Trophoblast cell (in vitro differentiated cells and primary cell): ENCODE measurements around the gene TMA16.

ENCODE experiments used
- DNase-seq, 2 donors: peaks; one replicate each; pipeline ENCODE4 v3.0.0-alpha.2; 2016
- H2AFZ ChIP-seq: 2 replicates; pipeline ENCODE4 v1.6.1; 2013; ENCODE audit warnings: low read length, moderate library complexity, mild to moderate bottlenecking; ENCODE audit not compliant: insufficient read depth, poor library complexity
- H2AK5ac ChIP-seq: 2 replicates; pipeline ENCODE4 v1.6.1; 2013; ENCODE audit warnings: mild to moderate bottlenecking, low read length
- H2BK120ac ChIP-seq: 2 replicates; pipeline ENCODE4 v1.6.1; 2013; ENCODE audit warnings: low read length, mild to moderate bottlenecking, moderate library complexity; ENCODE audit not compliant: insufficient read depth, poor library complexity
- H2BK12ac ChIP-seq: 2 replicates; pipeline ENCODE4 v1.6.1; 2013; ENCODE audit warnings: mild to moderate bottlenecking, low read length, moderate library complexity
- H2BK5ac ChIP-seq: 2 replicates; pipeline ENCODE4 v1.6.1; 2013; ENCODE audit warnings: low read length, low read depth, moderate library complexity, mild to moderate bottlenecking; ENCODE audit not compliant: poor library complexity
- H3K14ac ChIP-seq: 2 replicates; pipeline ENCODE4 v1.6.1; 2013; ENCODE audit warnings: mild to moderate bottlenecking, low read length
- H3K18ac ChIP-seq: 2 replicates; pipeline ENCODE4 v1.6.1; 2013; ENCODE audit warnings: mild to moderate bottlenecking, low read length
- H3K23ac ChIP-seq: 2 replicates; pipeline ENCODE4 v1.6.1; 2013; ENCODE audit warnings: low read length
- H3K27ac ChIP-seq: 2 replicates; pipeline ENCODE4 v1.5.1; 2013; ENCODE audit warnings: low read depth, mild to moderate bottlenecking, inconsistent platforms, low read length, moderate library complexity
- H3K27me3 ChIP-seq: 2 replicates; pipeline ENCODE4 v1.6.1; 2013; ENCODE audit warnings: inconsistent platforms, mild to moderate bottlenecking, low read length, moderate library complexity; ENCODE audit not compliant: insufficient read depth
- H3K36me3 ChIP-seq, 2 experiments: 1 replicate in 1 of 2; 2 replicates in 1 of 2; pipeline ENCODE4 v1.6.1; 2013; ENCODE audit warnings: low read length in 2 of 2, mild to moderate bottlenecking in 2 of 2, moderate library complexity in 1 of 2; ENCODE audit not compliant: insufficient read depth in 2 of 2, control insufficient read depth in 1 of 2
- H3K4ac ChIP-seq: 2 replicates; pipeline ENCODE4 v1.6.1; 2013; ENCODE audit warnings: low read depth, mild to moderate bottlenecking, low read length, moderate library complexity
- H3K4me1 ChIP-seq, 2 experiments: 1 replicate in 1 of 2; 2 replicates in 1 of 2; pipeline ENCODE4 v1.6.1; 2013; ENCODE audit warnings: low read length in 2 of 2, mild to moderate bottlenecking in 2 of 2, moderate library complexity in 1 of 2; ENCODE audit not compliant: insufficient read depth in 2 of 2, control insufficient read depth in 1 of 2
- H3K4me2 ChIP-seq: 2 replicates; pipeline ENCODE4 v1.6.1; 2013; ENCODE audit warnings: inconsistent platforms, mild to moderate bottlenecking, low read length, moderate library complexity
- H3K4me3 ChIP-seq: 2 replicates; pipeline ENCODE4 v1.5.1; 2013; ENCODE audit warnings: mild to moderate bottlenecking, low read depth, low read length, inconsistent platforms
- H3K79me1 ChIP-seq: one replicate; pipeline ENCODE4 v1.6.1; 2013; ENCODE audit warnings: low read length
- H3K79me2 ChIP-seq: 2 replicates; pipeline ENCODE4 v1.6.1; 2013; ENCODE audit warnings: low read length, mild to moderate bottlenecking; ENCODE audit not compliant: control insufficient read depth, insufficient read depth, poor library complexity
- H3K9ac ChIP-seq: 2 replicates; pipeline ENCODE4 v1.6.1; 2013; ENCODE audit warnings: mild to moderate bottlenecking, low read length
- H3K9me3 ChIP-seq: 2 replicates; pipeline ENCODE4 v1.6.1; 2013; ENCODE audit warnings: low read depth, mild to moderate bottlenecking, control low read depth, inconsistent platforms, low read length; ENCODE audit not compliant: insufficient read depth
- H4K12ac ChIP-seq: 2 replicates; pipeline ENCODE4 v1.6.1; 2013; ENCODE audit warnings: low read depth, mild to moderate bottlenecking, low read length, moderate library complexity
- H4K8ac ChIP-seq: 2 replicates; pipeline ENCODE4 v1.6.1; 2013; ENCODE audit warnings: low read depth, mild to moderate bottlenecking, low read length, moderate library complexity
- H4K91ac ChIP-seq: one replicate; pipeline ENCODE4 v1.6.1; 2013; ENCODE audit warnings: low read depth, mild to moderate bottlenecking, low read length, moderate library complexity
- WGBS: extraction: QIAGEN DNeasy Blood & Tissue Kit; methylation state at CpG from one replicate; pipeline ENCODE4 v1.1.7; 2013; ENCODE audit warnings: missing lambda C conversion rate; ENCODE audit not compliant: insufficient read length, insufficient coverage; ENCODE audit errors: extremely low coverage; 5-methylcytosine and 5-hydroxymethylcytosine counted together

TMA16 gene

DNA sequence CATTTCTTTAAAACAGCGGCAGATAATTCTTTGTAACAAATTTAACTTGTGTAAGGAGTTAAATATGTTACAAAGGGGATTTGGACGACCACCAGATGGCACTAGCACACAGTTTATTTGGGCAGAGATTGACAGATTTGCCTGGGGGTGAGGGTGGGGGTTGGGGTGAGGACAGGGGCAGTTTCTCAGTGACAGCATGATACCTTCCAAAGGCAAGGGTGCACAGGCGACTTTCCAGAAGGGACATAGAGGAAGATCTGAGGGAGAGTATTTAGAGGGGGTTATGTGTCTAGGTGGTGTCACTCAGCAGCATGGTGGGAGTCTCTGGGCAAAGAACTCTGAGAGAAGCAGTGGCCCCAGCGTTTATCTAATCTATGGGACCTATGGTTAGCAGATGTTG, 9.6 kb upstream of the TMA16 start:
- no peak overlapping the region for H4K91ac ChIP-seq
- peak in 1 of 2 donors; percentile 44 for DNase-seq
- no CpG with 5 or more reads among the region's 4 CpGs for WGBS

DNA sequence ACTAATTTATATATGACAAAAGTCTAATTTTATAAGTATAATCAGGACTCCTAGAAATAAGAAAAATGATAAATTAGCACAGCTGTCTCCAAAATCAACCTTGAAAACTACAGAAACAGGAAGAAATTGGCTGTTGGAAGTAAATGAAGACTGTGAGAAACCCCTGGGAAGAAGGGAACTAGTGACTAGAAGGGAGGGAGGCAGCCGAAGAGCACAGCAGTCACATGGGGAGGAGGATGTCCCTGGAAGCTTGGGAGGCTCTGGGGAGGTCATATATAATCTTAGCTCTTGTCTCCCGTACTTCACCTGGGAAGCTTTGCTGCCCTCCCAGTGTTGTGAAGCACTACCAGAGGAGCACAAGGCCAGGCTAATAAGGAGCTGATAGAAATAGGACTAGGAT, 8.9 kb upstream of the TMA16 start:
- H3K23ac ChIP-seq, result no peak overlapping the region
- H3K4ac ChIP-seq, result no peak overlapping the region
- no peaks in the 10 kb centered on the region for H3K4me1 ChIP-seq
- WGBS, result no CpG with 5 or more reads among the region's 2 CpGs
- H2AK5ac ChIP-seq, result no peak overlapping the region
- H3K9me3 ChIP-seq, result peaks cover 2% of the 10 kb centered on the region
- H2BK12ac ChIP-seq, result no peak overlapping the region
- H3K27me3 ChIP-seq, result no peaks in the 10 kb centered on the region
- H3K79me1 ChIP-seq, result no peaks in the 10 kb centered on the region
- H2BK5ac ChIP-seq, result no peak overlapping the region
- H3K18ac ChIP-seq, result no peak overlapping the region
- DNase-seq, result no peak
- no peaks in the 10 kb centered on the region for H3K79me2 ChIP-seq
- H3K36me3 ChIP-seq, result no peaks in the 10 kb centered on the region
- H4K12ac ChIP-seq, result no peak overlapping the region
- H3K14ac ChIP-seq, result no peak overlapping the region
- no peak overlapping the region for H4K91ac ChIP-seq
- no peak overlapping the region for H3K4me2 ChIP-seq
- peak overlapping the region; percentile 28 for H4K8ac ChIP-seq
- H3K27ac ChIP-seq, result no peak overlapping the region
- no peak overlapping the region for H2BK120ac ChIP-seq
- H3K9ac ChIP-seq, result no peak overlapping the region
- no peak overlapping the region for H3K4me3 ChIP-seq
- no peak overlapping the region for H2AFZ ChIP-seq

More for the DNA sequence above, 9.6 kb upstream of the TMA16 start:
- H3K4me2 ChIP-seq, result no peak overlapping the region
- no peak overlapping the region for H2AFZ ChIP-seq
- H3K14ac ChIP-seq, result no peak overlapping the region
- no peak overlapping the region for H3K4me3 ChIP-seq
- peaks cover 2% of the 10 kb centered on the region for H3K9me3 ChIP-seq
- H2BK12ac ChIP-seq, result no peak overlapping the region
- no peak overlapping the region for H4K12ac ChIP-seq
- no peak overlapping the region for H3K27ac ChIP-seq
- no peaks in the 10 kb centered on the region for H3K4me1 ChIP-seq
- no peak overlapping the region for H3K4ac ChIP-seq
- no peak overlapping the region for H2BK5ac ChIP-seq
- no peak overlapping the region for H3K23ac ChIP-seq
- no peak overlapping the region for H3K9ac ChIP-seq
- no peaks in the 10 kb centered on the region for H3K27me3 ChIP-seq
- H4K8ac ChIP-seq, result no peak overlapping the region
- H3K36me3 ChIP-seq, result no peaks in the 10 kb centered on the region
- H2BK120ac ChIP-seq, result no peak overlapping the region
- H3K79me2 ChIP-seq, result no peaks in the 10 kb centered on the region
- no peak overlapping the region for H3K18ac ChIP-seq
- no peaks in the 10 kb centered on the region for H3K79me1 ChIP-seq
- no peak overlapping the region for H2AK5ac ChIP-seq

DNA sequence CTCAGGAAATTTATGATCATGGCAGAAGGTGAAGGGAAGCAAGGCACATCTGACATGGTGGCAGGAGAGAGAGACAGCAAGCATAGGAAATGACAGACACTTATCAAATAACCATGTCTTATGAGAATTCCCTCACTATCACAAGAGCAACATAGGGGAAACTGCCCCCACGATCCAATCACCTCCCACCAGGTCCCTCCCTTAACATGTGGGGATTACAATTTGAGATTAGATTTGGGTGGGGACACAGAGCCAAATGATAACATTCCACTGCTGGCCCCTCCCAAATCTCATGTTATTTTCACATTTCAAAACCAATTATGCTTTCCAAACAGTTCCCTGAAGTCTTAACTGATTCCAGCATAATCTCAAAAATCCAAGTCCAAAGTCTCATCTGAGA, 8.2 kb upstream of the TMA16 start:
- Histone ChIP-seq H3K79me1 (no peaks in the 10 kb centered on the region), H2BK5ac (no peak overlapping the region), H2BK120ac (no peak overlapping the region), H3K4ac (no peak overlapping the region), H3K23ac (no peak overlapping the region), H2BK12ac (no peak overlapping the region), H2AK5ac (no peak overlapping the region), H4K8ac (no peak overlapping the region), H3K4me1 (no peaks in the 10 kb centered on the region), H3K79me2 (no peaks in the 10 kb centered on the region), H3K36me3 (no peaks in the 10 kb centered on the region), H3K4me3 (no peak overlapping the region), H3K18ac (no peak overlapping the region), H2AFZ (no peak overlapping the region), H3K14ac (no peak overlapping the region), H3K4me2 (no peak overlapping the region), H3K9ac (no peak overlapping the region), H3K27me3 (no peaks in the 10 kb centered on the region), H3K9me3 (peaks cover 2% of the 10 kb centered on the region), H3K27ac (no peak overlapping the region), H4K12ac (no peak overlapping the region), H4K91ac (no peak overlapping the region)
- no peak for DNase-seq
- no CpG with 5 or more reads among the region's 1 CpG for WGBS

DNA sequence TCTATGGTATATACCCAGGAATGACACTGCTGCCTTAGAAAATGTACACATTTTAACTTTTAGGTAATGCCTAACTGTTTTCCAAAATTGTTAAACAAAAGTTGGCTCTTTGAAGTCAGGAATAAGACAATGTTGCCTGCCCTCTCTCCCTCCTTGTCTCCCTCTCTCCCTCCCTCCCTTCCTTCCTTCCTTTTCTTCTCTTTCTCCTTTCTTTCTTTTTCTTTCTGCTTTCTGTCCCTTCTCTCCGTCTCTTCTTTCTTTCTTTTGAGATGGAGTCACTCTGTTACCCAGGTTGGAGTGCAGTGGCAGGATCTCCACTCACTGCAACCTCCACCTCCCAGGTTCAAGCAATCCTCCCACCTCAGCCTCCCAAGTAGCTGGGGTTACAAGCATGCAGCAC, 4.6 kb upstream of the TMA16 start:
- no peak overlapping the region for H4K12ac ChIP-seq
- no peak overlapping the region for H3K4ac ChIP-seq
- no peak overlapping the region for H2AK5ac ChIP-seq
- no peak overlapping the region for H3K27ac ChIP-seq
- H3K4me1 ChIP-seq, result no peaks in the 10 kb centered on the region
- no peak overlapping the region for H3K4me3 ChIP-seq
- no peak overlapping the region for H3K18ac ChIP-seq
- no peak overlapping the region for H3K9ac ChIP-seq
- H3K14ac ChIP-seq, result no peak overlapping the region
- no peaks in the 10 kb centered on the region for H3K27me3 ChIP-seq
- H2BK5ac ChIP-seq, result no peak overlapping the region
- H3K9me3 ChIP-seq, result peaks cover 2% of the 10 kb centered on the region
- H3K36me3 ChIP-seq, result no peaks in the 10 kb centered on the region
- peaks cover 4% of the 10 kb centered on the region for H3K79me1 ChIP-seq
- no peak overlapping the region for H3K4me2 ChIP-seq
- DNase-seq, result no peak
- no peak overlapping the region for H2AFZ ChIP-seq
- H4K91ac ChIP-seq, result no peak overlapping the region
- no peak overlapping the region for H4K8ac ChIP-seq
- H3K23ac ChIP-seq, result no peak overlapping the region
- no peak overlapping the region for H2BK120ac ChIP-seq
- no peak overlapping the region for H2BK12ac ChIP-seq
- no CpG with 5 or more reads among the region's 1 CpG for WGBS
- H3K79me2 ChIP-seq, result peaks cover 3% of the 10 kb centered on the region
